HepG2 (cell line): Measurements from ENCODE around the gene KAT14. TPM values are rescaled to one million over a fixed set of nuclear protein-coding genes. Genes with fewer than 3 reads are reported as not detected.

ENCODE experiments used
- ATAC-seq: fragments of 200-7000 bp; cut with Tn5 transposase; 3 replicates; pipeline ENCODE4 v1.9.1; 2020; ENCODE audit warnings: mild to moderate bottlenecking, moderate library complexity
- BruUV-seq: library from RNA; stranded (reverse); fragments of 400-500 nt; replicated peaks from 2 replicates; lab custom pipeline; 2021; lab: Mats Ljungman, UMichigan
- CTCF ChIA-PET: fragments of 300-600 bp; formaldehyde crosslinking; extraction: SDS; loops from one replicate; lab custom pipeline; 2021; ENCODE audit warnings: low total read pairs, inconsistent platforms, low intra/inter-chr PET ratio; lab: Yijun Ruan, JAX
- POLR2A ChIA-PET: fragments of 350-600 bp; sonication (Branson Sonifier 250); formaldehyde crosslinking; loops from one replicate; lab custom pipeline; 2020; ENCODE audit warnings: antibody characterized with exemption, inconsistent platforms; lab: Yijun Ruan, JAX
- DNase-seq: peaks from one replicate; pipeline ENCODE4 v3.0.0-alpha.2; 2015; ENCODE audit warnings: low spot score
- FAIRE-seq: peaks from 3 replicates; lab custom pipeline; 2011; peaks lifted over from hg19 to GRCh38; lab: Jason Lieb, UNC
- H2AFZ ChIP-seq: one replicate; pipeline ENCODE4 v1.6.1; 2011; ENCODE audit warnings: low read length, inconsistent platforms
- H3K27ac ChIP-seq: fragments of 300-600 bp; 3 replicates; pipeline ENCODE4 v1.8.0; 2011; ENCODE audit warnings: mixed run types, mild to moderate bottlenecking, mixed read lengths, low read length, inconsistent platforms; ENCODE audit not compliant: insufficient read depth; ENCODE audit errors: extremely low read length
- H3K27me3 ChIP-seq, 2 experiments: fragments of 200-600 bp in 1 of 2; 2 replicates in 1 of 2; 3 replicates in 1 of 2; pipeline versions ENCODE4 v1.6.0 to v1.8.0; 2011; ENCODE audit warnings: low read length in 2 of 2, mild to moderate bottlenecking in 2 of 2, moderate library complexity in 2 of 2, inconsistent platforms in 1 of 2; ENCODE audit not compliant: insufficient read depth in 2 of 2, control insufficient read depth in 1 of 2
- H3K36me3 ChIP-seq, 2 experiments: fragments of 200-600 bp in 1 of 2; replicated peaks in 1 of 2; 2 replicates in 1 of 2; 3 replicates in 1 of 2; pipeline versions ENCODE4 v1.5.1 to v1.8.0; 2011; ENCODE audit warnings: low read length in 2 of 2, inconsistent platforms in 1 of 2; ENCODE audit not compliant: insufficient read depth in 2 of 2, control insufficient read depth in 1 of 2
- H3K4me1 ChIP-seq: 2 replicates; pipeline ENCODE4 v1.5.1; 2012; ENCODE audit warnings: low read length, inconsistent platforms; ENCODE audit not compliant: insufficient read depth
- H3K4me2 ChIP-seq: 2 replicates; pipeline ENCODE4 v1.6.0; 2011; ENCODE audit warnings: low read depth, low read length, inconsistent platforms
- H3K4me3 ChIP-seq, 3 experiments: fragments of 200-600 bp in 1 of 3; sonication (generic), shearing (Covaris generic) in 1 of 3; replicated peaks in 1 of 3; 2 replicates each; pipeline ENCODE4 v1.5.1; 2011 to 2016; ENCODE audit warnings: low read length in 3 of 3, inconsistent platforms in 2 of 3, low read depth in 2 of 3, mild to moderate bottlenecking in 2 of 3, control low read depth in 1 of 3, mixed read lengths in 1 of 3; ENCODE audit not compliant: insufficient read depth in 1 of 3
- H3K79me2 ChIP-seq: one replicate; pipeline ENCODE4 v1.6.1; 2011; ENCODE audit warnings: low read length, inconsistent platforms; ENCODE audit not compliant: insufficient read depth
- H3K9ac ChIP-seq: 2 replicates; pipeline ENCODE4 v1.6.0; 2011; ENCODE audit warnings: mild to moderate bottlenecking, low read depth, low read length, inconsistent platforms; ENCODE audit not compliant: insufficient read depth
- H3K9me3 ChIP-seq: 2 replicates; pipeline ENCODE4 v1.5.1; 2012; ENCODE audit warnings: mild to moderate bottlenecking, low read length
- H4K20me1 ChIP-seq: 2 replicates; pipeline ENCODE4 v1.6.0; 2011; ENCODE audit warnings: inconsistent platforms, mild to moderate bottlenecking, low read length, moderate library complexity; ENCODE audit not compliant: insufficient read depth
- BORCS8-MEF2B ChIP-seq: sonication (generic); formaldehyde crosslinking; IDR thresholded peaks from 2 replicates; pipeline ENCODE4 v1.8.0; 2022; ENCODE audit warnings: mild to moderate bottlenecking, missing genetic modification reagents
- CHD4 ChIP-seq: fragments of 200-600 bp; sonication (generic); IDR thresholded peaks from 2 replicates; pipeline ENCODE4 v1.7.0; 2017; ENCODE audit warnings: mild to moderate bottlenecking, low read length, borderline replicate concordance
- IKZF4 ChIP-seq: sonication (generic); formaldehyde crosslinking; IDR thresholded peaks from 2 replicates; pipeline ENCODE4 v1.5.1; 2020; ENCODE audit warnings: borderline replicate concordance, mild to moderate bottlenecking, low read depth, missing genetic modification reagents; ENCODE audit errors: not compliant biosample characterization
- IRF2 ChIP-seq: IDR thresholded peaks from 2 replicates; pipeline ENCODE4 v1.6.1; 2018; ENCODE audit warnings: missing genetic modification reagents, missing compliant biosample characterization
- KAT7 ChIP-seq: IDR thresholded peaks from 2 replicates; pipeline ENCODE4 v1.6.1; 2018; ENCODE audit warnings: borderline replicate concordance, missing compliant biosample characterization
- NFIB ChIP-seq: sonication (generic); formaldehyde crosslinking; IDR thresholded peaks from 2 replicates; pipeline ENCODE4 v1.9.0; 2021; ENCODE audit warnings: missing genetic modification reagents, mild to moderate bottlenecking, borderline replicate concordance
- TBL1XR1 ChIP-seq: fragments of 150-350 bp; IDR thresholded peaks from 2 replicates; pipeline ENCODE4 v1.6.1; 2014; ENCODE audit warnings: borderline replicate concordance, low read length; ENCODE audit not compliant: partially characterized antibody
- ZNF263 ChIP-seq: sonication (generic); formaldehyde crosslinking; IDR thresholded peaks from 2 replicates; pipeline ENCODE4 v1.4.0; 2020; ENCODE audit warnings: missing genetic modification reagents
- ZNF30 ChIP-seq: sonication (generic); formaldehyde crosslinking; IDR thresholded peaks from 2 replicates; pipeline ENCODE4 v1.5.0; 2020; ENCODE audit warnings: mild to moderate bottlenecking, missing genetic modification reagents
- ZNF354B ChIP-seq: sonication (generic); formaldehyde crosslinking; IDR thresholded peaks from 2 replicates; pipeline ENCODE4 v1.8.0; 2022; ENCODE audit warnings: mild to moderate bottlenecking, missing genetic modification reagents
- ZSCAN22 ChIP-seq: sonication (generic); formaldehyde crosslinking; IDR thresholded peaks from 2 replicates; pipeline ENCODE4 v1.4.0; 2020; ENCODE audit warnings: mild to moderate bottlenecking, missing genetic modification reagents
- ZSCAN29 ChIP-seq: sonication (generic); formaldehyde crosslinking; conservative IDR thresholded peaks from 2 replicates; pipeline ENCODE4 v1.4.0; 2020; ENCODE audit warnings: mild to moderate bottlenecking, missing genetic modification reagents
- WGBS: methylation state at CpG from one replicate; pipeline ENCODE4 v1.1.6; 2017; ENCODE audit warnings: low lambda C conversion rate; 5-methylcytosine and 5-hydroxymethylcytosine counted together
- in situ Hi-C: cut with HindIII; loops from 2 replicates; pipeline ENCODE4 v1.10.0; 2017; ENCODE audit warnings: low pct_unique_long_range_greater_than_20kb; ENCODE audit not compliant: extremely low pct_ligation_motif_present
- intact Hi-C: fragments of 100-400 bp; cut with micrococcal nuclease; formaldehyde crosslinking; loops from one replicate; pipeline ENCODE4 v1.10.0; 2022; ENCODE audit not compliant: unreplicated experiment
- polyA plus RNA-seq, 8 experiments: library from polyadenylated mRNA; depleted of rRNA in 3 of 8; stranded (reverse) in 7 of 8; unstranded in 1 of 8; fragments of >200 nt; fragmentation: Illumina TruSeq in 4 of 8; extraction: Trizol in 4 of 8; gene quantifications; 2 replicates each; pipeline versions ENCODE4 v1.2.1 to v1.2.3, GENCODE V29; 2011 to 2016; ENCODE audit warnings: low read depth in 4 of 8, missing spikeins in 1 of 8, mixed read lengths in 1 of 8; ENCODE audit not compliant: insufficient read depth in 1 of 8
- total RNA-seq, 5 experiments: library from RNA; depleted of rRNA; stranded (reverse); fragments of >200 nt; fragmentation: Illumina TruSeq; extraction: Trizol; gene quantifications; 2 replicates each; pipeline ENCODE4 v1.2.3, GENCODE V29; 2016; ENCODE audit warnings: low read depth in 1 of 5
- TF ChIP-seq, protein P1 (sequence below), 2 experiments: fragments of 450-650 bp in 1 of 2; sonication (generic) in 1 of 2; formaldehyde crosslinking; IDR thresholded peaks; 2 replicates each; pipeline versions ENCODE4 v1.5.0 to v1.8.0; 2020 to 2022; ENCODE audit warnings: mild to moderate bottlenecking in 1 of 2, missing genetic modification reagents in 1 of 2
- TF ChIP-seq, protein P2 (sequence below): sonication (generic); formaldehyde crosslinking; IDR thresholded peaks from 2 replicates; pipeline ENCODE4 v1.4.0; 2020; ENCODE audit warnings: missing genetic modification reagents, low read depth, mild to moderate bottlenecking, borderline replicate concordance
- TF ChIP-seq, protein P3 (sequence below): sonication (generic); IDR thresholded peaks from 2 replicates; pipeline ENCODE4 v1.6.1; 2016; ENCODE audit warnings: low read depth, borderline replicate concordance
- TF ChIP-seq, protein P4 (sequence below): sonication (generic); formaldehyde crosslinking; IDR thresholded peaks from 2 replicates; pipeline ENCODE4 v1.8.0; 2022; ENCODE audit warnings: mild to moderate bottlenecking, missing genetic modification reagents
- TF ChIP-seq, protein P5 (sequence below): sonication (generic); formaldehyde crosslinking; IDR thresholded peaks from 2 replicates; pipeline ENCODE4 v1.4.0; 2020; ENCODE audit warnings: missing genetic modification reagents, mild to moderate bottlenecking, borderline replicate concordance

The KAT14 gene
- total and polyA plus RNA-seq, 2 of the 13 experiments (the other 11 are each of a cell fraction or from before 2014, with no cell fraction given), result 5.1 to 15.1 TPM

DNA sequence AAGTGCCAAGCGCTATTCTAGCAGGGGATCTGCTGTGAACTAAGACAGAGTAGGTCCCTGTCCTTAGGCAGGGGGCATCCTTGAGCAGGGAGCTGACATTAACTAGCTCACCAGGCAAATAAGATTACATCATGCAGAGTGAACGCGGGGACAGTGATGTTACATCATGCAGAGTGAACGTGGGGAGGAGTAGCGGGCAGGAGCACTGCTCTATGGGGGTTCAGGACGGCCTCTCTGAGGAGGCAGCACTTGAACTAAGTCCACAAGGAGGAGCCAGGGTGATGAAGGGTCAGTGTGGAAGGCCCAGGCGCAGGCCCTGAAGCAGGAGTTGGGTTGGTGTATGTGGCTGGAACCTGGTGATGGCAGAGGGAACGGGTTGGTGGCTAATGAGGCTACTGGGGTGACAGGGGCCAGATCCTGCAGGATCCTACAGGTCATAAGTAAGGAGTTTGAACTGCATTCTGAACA lies 38.7 kb downstream of the KAT14 start:
- BruUV-seq, result no TSS peak
- WGBS, result 87% methylated on average over 8 of the region's 8 CpGs
- Histone ChIP-seq H4K20me1 (no peaks in the 10 kb centered on the region), H3K79me2 (no peaks in the 10 kb centered on the region), H2AFZ (no peak overlapping the region), H3K36me3 (no peaks in the 10 kb centered on the region), H3K27ac (no peak overlapping the region), H3K4me2 (no peak overlapping the region), H3K4me1 (no peaks in the 10 kb centered on the region), H3K9me3 (peaks cover 17% of the 10 kb centered on the region), H3K9ac (no peak overlapping the region), H3K27me3 (no peaks in the 10 kb centered on the region), H3K4me3 (no peak overlapping the region)
- POLR2A ChIA-PET, result interaction anchor here (0.7 to 1.0 kb wide), 4 partner anchors 31 to 112 kb away, joined by 3 to 6 read pairs (median 3); partner anchors contain the start of gene ZNF133
- ATAC-seq, result peak; percentile 74
- CTCF ChIA-PET, result no interaction called here
- intact Hi-C loops, result no loop called here
- FAIRE-seq, result no peak
- in situ Hi-C loops, result no loop called here
- DNase-seq, result peak; percentile 56
- TF ChIP-seq NFIB (CRISPR knock-in tag) (no peak), IKZF4 (CRISPR knock-in tag) (no peak), IRF2 (CRISPR knock-in tag) (no peak), ZSCAN22 (CRISPR knock-in tag) (no peak), ZSCAN29 (no peak), TBL1XR1 (no peak), BORCS8-MEF2B (peak; percentile 22; the same call in 1 of the 2 replicates), ZNF263 (CRISPR knock-in tag) (peak; percentile 93), ZNF30 (CRISPR knock-in tag) (no peak), CHD4 (no peak), KAT7 (CRISPR knock-in tag) (no peak), ZNF354B (CRISPR knock-in tag) (no peak)
- TF ChIP-seq, protein P1, sequence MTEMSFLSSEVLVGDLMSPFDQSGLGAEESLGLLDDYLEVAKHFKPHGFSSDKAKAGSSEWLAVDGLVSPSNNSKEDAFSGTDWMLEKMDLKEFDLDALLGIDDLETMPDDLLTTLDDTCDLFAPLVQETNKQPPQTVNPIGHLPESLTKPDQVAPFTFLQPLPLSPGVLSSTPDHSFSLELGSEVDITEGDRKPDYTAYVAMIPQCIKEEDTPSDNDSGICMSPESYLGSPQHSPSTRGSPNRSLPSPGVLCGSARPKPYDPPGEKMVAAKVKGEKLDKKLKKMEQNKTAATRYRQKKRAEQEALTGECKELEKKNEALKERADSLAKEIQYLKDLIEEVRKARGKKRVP (CRISPR knock-in tag; IDR thresholded peaks at IDR 0.05), result peak in 1 of 2 experiments; percentile 97; a peak in 2 of 4 replicates
- TF ChIP-seq, protein P2, sequence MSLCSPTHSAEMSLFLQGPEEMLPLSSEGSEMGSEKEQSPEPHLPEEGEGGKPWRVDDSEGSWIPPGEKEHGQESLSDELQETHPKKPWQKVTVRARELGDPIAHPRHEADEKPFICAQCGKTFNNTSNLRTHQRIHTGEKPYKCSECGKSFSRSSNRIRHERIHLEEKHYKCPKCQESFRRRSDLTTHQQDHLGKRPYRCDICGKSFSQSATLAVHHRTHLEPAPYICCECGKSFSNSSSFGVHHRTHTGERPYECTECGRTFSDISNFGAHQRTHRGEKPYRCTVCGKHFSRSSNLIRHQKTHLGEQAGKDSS (CRISPR knock-in tag), result 0 out of 2 replicates have a peak, but pooled peaks have one; percentile 64
- TF ChIP-seq, protein P3, sequence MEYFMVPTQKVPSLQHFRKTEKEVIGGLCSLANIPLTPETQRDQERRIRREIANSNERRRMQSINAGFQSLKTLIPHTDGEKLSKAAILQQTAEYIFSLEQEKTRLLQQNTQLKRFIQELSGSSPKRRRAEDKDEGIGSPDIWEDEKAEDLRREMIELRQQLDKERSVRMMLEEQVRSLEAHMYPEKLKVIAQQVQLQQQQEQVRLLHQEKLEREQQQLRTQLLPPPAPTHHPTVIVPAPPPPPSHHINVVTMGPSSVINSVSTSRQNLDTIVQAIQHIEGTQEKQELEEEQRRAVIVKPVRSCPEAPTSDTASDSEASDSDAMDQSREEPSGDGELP, result no peak
- TF ChIP-seq, protein P4, sequence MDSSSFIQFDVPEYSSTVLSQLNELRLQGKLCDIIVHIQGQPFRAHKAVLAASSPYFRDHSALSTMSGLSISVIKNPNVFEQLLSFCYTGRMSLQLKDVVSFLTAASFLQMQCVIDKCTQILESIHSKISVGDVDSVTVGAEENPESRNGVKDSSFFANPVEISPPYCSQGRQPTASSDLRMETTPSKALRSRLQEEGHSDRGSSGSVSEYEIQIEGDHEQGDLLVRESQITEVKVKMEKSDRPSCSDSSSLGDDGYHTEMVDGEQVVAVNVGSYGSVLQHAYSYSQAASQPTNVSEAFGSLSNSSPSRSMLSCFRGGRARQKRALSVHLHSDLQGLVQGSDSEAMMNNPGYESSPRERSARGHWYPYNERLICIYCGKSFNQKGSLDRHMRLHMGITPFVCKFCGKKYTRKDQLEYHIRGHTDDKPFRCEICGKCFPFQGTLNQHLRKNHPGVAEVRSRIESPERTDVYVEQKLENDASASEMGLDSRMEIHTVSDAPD (CRISPR knock-in tag), result no peak
- TF ChIP-seq, protein P5, sequence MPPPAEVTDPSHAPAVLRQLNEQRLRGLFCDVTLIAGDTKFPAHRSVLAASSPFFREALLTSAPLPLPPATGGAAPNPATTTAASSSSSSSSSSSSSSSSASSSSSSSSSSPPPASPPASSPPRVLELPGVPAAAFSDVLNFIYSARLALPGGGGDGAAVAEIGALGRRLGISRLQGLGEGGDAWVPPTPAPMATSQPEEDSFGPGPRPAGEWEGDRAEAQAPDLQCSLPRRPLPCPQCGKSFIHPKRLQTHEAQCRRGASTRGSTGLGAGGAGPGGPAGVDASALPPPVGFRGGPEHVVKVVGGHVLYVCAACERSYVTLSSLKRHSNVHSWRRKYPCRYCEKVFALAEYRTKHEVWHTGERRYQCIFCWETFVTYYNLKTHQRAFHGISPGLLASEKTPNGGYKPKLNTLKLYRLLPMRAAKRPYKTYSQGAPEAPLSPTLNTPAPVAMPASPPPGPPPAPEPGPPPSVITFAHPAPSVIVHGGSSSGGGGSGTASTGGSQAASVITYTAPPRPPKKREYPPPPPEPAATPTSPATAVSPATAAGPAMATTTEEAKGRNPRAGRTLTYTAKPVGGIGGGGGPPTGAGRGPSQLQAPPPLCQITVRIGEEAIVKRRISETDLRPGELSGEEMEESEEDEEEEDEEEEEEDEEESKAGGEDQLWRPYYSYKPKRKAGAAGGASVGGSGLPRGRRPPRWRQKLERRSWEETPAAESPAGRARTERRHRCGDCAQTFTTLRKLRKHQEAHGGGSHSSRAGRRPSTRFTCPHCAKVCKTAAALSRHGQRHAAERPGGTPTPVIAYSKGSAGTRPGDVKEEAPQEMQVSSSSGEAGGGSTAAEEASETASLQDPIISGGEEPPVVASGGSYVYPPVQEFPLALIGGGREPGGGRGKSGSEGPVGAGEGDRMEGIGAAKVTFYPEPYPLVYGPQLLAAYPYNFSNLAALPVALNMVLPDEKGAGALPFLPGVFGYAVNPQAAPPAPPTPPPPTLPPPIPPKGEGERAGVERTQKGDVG, result 0 out of 2 replicates have a peak, but pooled peaks have one; percentile 57
